ENCODE data around the gene GRXCR2.

The GRXCR2 gene

GRCh38 chr5:145872914-145873313, at the start of gene GRXCR2:
Gene GRXCR2 (minus strand): TSS chr5:145873014. CDS start chr5:145872968, 46 bp downstream.
- DNase-seq: no peak

GRCh38 chr5:145922059-145922458, 49.2 kb upstream of the GRXCR2 start:
- in situ Hi-C loops (cut with HindIII; ENCODE audit: low pct_ligation_motif_present, low pct_unique_long_range_greater_than_20kb, low sequenced_read_pairs): no loop called here
- no peak for DNase-seq

More at GRCh38 chr5:145872914-145873313, at the start of gene GRXCR2:
- in situ Hi-C loops (cut with HindIII; ENCODE audit: low pct_ligation_motif_present, low pct_unique_long_range_greater_than_20kb, low sequenced_read_pairs): no loop called here

- DNase-seq: no peak
- in situ Hi-C loops (cut with HindIII; ENCODE audit: low pct_ligation_motif_present, low pct_unique_long_range_greater_than_20kb, low sequenced_read_pairs): no loop called here
Observed at GRCh38 chr5:145921211-145921610, 48.4 kb upstream of the GRXCR2 start.

- no peak for DNase-seq
- in situ Hi-C loops (cut with HindIII; ENCODE audit: low pct_ligation_motif_present, low pct_unique_long_range_greater_than_20kb, low sequenced_read_pairs): no loop called here
Observed at GRCh38 chr5:145920542-145921210, 47.9 kb upstream of the GRXCR2 start.

GRCh38 chr5:145919413-145919812, 46.6 kb upstream of the GRXCR2 start:
- no peak for DNase-seq
- in situ Hi-C loops (cut with HindIII; ENCODE audit: low pct_ligation_motif_present, low pct_unique_long_range_greater_than_20kb, low sequenced_read_pairs): no loop called here

- no peak for DNase-seq
- in situ Hi-C loops (cut with HindIII; ENCODE audit: low pct_ligation_motif_present, low pct_unique_long_range_greater_than_20kb, low sequenced_read_pairs): no loop called here
Observed at GRCh38 chr5:145918397-145918796, 45.6 kb upstream of the GRXCR2 start.

GRCh38 chr5:145917288-145917687, 44.5 kb upstream of the GRXCR2 start:
- no peak for DNase-seq
- in situ Hi-C loops (cut with HindIII; ENCODE audit: low pct_ligation_motif_present, low pct_unique_long_range_greater_than_20kb, low sequenced_read_pairs): no loop called here

GRCh38 chr5:145915970-145916638, 43.3 kb upstream of the GRXCR2 start:
- in situ Hi-C loops (cut with HindIII; ENCODE audit: low pct_ligation_motif_present, low pct_unique_long_range_greater_than_20kb, low sequenced_read_pairs): no loop called here
- DNase-seq: no peak

- DNase-seq: no peak
- in situ Hi-C loops (cut with HindIII; ENCODE audit: low pct_ligation_motif_present, low pct_unique_long_range_greater_than_20kb, low sequenced_read_pairs): no loop called here
Observed at GRCh38 chr5:145913701-145914100, 40.9 kb upstream of the GRXCR2 start.

GRCh38 chr5:145912594-145912993, 39.8 kb upstream of the GRXCR2 start:
- in situ Hi-C loops (cut with HindIII; ENCODE audit: low pct_ligation_motif_present, low pct_unique_long_range_greater_than_20kb, low sequenced_read_pairs): no loop called here
- DNase-seq: no peak

GRCh38 chr5:145912019-145912418, 39.2 kb upstream of the GRXCR2 start:
- no peak for DNase-seq
- in situ Hi-C loops (cut with HindIII; ENCODE audit: low pct_ligation_motif_present, low pct_unique_long_range_greater_than_20kb, low sequenced_read_pairs): no loop called here

- no peak for DNase-seq
- in situ Hi-C loops (cut with HindIII; ENCODE audit: low pct_ligation_motif_present, low pct_unique_long_range_greater_than_20kb, low sequenced_read_pairs): no loop called here
Observed at GRCh38 chr5:145911164-145911563, 38.4 kb upstream of the GRXCR2 start.

- peak; percentile 31 for DNase-seq
- in situ Hi-C loops (cut with HindIII; ENCODE audit: low pct_ligation_motif_present, low pct_unique_long_range_greater_than_20kb, low sequenced_read_pairs): no loop called here
Observed at GRCh38 chr5:145908206-145908960, 35.6 kb upstream of the GRXCR2 start.

GRCh38 chr5:145906401-145906800, 33.6 kb upstream of the GRXCR2 start:
- DNase-seq: no peak
- in situ Hi-C loops (cut with HindIII; ENCODE audit: low pct_ligation_motif_present, low pct_unique_long_range_greater_than_20kb, low sequenced_read_pairs): no loop called here

- in situ Hi-C loops (cut with HindIII; ENCODE audit: low pct_ligation_motif_present, low pct_unique_long_range_greater_than_20kb, low sequenced_read_pairs): no loop called here
- DNase-seq: no peak
Observed at GRCh38 chr5:145904743-145905142, 31.9 kb upstream of the GRXCR2 start.

- in situ Hi-C loops (cut with HindIII; ENCODE audit: low pct_ligation_motif_present, low pct_unique_long_range_greater_than_20kb, low sequenced_read_pairs): no loop called here
Observed at GRCh38 chr5:145903867-145904266, 31.1 kb upstream of the GRXCR2 start.

GRCh38 chr5:145903113-145903512, 30.3 kb upstream of the GRXCR2 start:
- DNase-seq: peak; percentile 13
- in situ Hi-C loops (cut with HindIII; ENCODE audit: low pct_ligation_motif_present, low pct_unique_long_range_greater_than_20kb, low sequenced_read_pairs): no loop called here

More at GRCh38 chr5:145903867-145904266, 31.1 kb upstream of the GRXCR2 start:
- no peak for DNase-seq

GRCh38 chr5:145902421-145902820, 29.6 kb upstream of the GRXCR2 start:
- no peak for DNase-seq
- in situ Hi-C loops (cut with HindIII; ENCODE audit: low pct_ligation_motif_present, low pct_unique_long_range_greater_than_20kb, low sequenced_read_pairs): no loop called here

GRCh38 chr5:145898171-145898570, 25.4 kb upstream of the GRXCR2 start:
- in situ Hi-C loops (cut with HindIII; ENCODE audit: low pct_ligation_motif_present, low pct_unique_long_range_greater_than_20kb, low sequenced_read_pairs): no loop called here
- DNase-seq: no peak

All from ACHN (cell line).